Measurements from ENCODE around the gene CD6.
"Not testable (repeated sequence)": the region's sequence is repeated elsewhere in the genome, so short reads cannot be mapped to it uniquely, and the experiment has no call there.

The CD6 gene

GRCh38 chr11:61056571-61056970 is 85.1 kb downstream of the CD6 start:
- DNase-seq = no peak

GRCh38 chr11:61056981-61057380 is 85.5 kb downstream of the CD6 start:
- no peak for DNase-seq

DNA sequence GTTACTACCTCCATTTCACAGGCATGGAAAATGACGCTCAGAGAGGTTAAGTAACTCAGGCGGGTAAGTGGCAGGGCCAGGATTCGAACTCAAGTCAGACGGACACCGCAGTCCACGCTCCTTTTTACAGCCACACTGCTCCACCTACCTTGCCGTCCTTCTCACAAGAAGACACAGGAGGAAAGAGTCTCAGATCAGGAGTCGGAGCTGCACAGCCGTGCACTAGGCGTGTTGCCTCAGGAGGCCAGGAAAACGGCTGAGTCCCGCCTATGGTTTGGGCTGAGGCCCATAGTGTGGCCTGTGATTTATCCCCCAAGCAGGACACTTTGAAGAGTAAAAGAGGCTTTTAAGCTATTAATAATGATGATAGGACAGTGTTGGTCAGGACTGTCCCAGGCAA is 86.1 kb downstream of the CD6 start:
- no peak for DNase-seq

- peak in 1 of 5 experiments; percentile 50 for DNase-seq
These were observed 87.2 kb downstream of the CD6 start for GRCh38 chr11:61058583-61059259.

DNA sequence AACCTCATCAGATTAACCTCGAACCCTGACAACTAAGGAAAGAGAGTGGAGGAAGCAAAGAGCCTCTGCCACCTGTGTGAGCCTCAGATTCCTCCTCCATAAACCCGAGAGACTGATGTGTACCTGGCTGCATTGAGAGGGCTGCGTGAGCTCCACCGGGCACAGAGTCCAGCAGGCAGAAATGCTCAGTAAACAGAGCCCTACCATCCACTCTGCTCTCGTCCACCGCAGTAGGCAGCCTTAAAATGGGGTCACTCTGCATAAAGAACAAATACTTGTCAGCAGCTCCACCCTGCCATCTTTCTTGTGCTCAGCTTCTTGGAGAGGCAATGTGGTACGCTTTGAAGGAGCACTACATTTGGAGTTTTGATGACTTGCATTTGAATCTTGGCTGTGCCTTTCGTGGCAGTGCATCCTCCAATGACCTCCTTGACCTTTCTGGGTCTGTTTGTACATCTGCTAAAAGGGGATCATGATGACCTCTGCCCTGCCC is 87.8 kb downstream of the CD6 start:
- DNase-seq = no peak

DNA sequence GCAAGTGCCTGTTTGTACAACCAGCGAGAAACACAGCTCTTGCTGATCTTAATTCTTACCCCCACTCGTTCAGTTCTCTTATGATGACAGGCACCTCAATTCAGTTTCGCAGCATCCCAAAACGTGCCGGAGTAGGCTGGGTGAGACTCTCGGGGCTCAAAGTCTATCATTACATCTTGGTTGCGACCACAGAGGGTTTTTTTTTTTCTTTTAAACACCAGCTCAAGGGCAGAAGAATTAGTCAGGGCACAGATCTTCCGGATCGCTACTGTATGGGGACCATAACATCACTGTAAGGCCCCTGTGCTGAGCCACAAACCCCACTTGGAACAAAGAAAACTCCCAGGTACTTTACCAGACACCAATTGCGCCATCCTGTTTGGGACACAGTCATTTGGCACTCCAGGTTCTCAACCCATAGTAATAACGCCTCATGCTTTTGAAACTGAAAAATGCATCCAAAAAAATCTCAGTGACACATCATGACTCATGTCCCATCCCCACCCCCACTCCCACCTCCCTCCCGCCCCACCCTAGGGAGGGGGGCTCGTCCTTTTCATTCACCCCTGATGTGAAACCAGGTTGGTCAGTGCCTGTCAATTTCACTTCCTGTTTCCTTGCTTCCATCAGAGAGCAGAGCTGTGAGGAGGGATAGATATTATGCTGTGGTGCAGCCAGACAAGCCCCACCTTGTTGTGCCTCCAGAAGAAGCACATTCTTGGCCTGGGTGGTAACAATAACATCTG is 89.8 kb downstream of the CD6 start:
- peak in 4 of 5 experiments; percentile 61 to 98 (median 77) for DNase-seq

DNA sequence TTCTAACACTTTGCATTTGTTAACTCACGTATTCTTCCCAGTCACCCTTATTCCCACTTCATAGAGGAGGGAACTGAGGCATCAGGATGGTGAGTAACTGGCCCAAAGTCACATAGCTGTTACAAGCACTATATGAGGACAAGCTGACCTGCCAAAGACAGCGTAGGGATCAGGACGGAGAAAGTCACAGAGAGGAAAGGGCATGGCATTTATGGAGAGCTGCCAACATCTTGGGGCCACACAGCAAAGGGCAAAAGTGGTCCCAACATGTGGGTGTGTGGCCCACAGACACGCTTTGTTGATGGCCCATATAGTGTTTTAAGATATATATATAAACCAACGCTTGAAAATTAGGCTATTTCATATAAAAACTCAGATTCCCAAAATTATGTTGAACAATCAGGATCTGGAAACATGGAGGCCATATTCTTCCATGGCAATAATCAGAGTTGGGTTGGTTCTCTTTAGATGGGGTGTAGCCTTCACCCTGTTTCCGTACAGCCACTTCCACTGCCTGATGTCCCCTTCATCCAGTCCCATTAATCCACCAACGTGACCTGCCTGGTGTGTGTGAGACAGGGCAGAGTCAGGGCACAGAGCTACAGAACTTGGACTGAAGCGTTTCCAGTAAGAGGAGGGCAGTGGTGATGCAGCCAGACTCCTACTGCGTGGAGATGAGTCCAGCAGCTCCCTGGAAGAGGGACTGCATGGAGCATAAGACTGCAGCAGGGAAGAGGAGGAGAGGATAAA is 90.9 kb downstream of the CD6 start:
- DNase-seq = no peak

GRCh38 chr11:61065236-61065635 is 93.8 kb downstream of the CD6 start:
- not testable (repeated sequence) for DNase-seq

GRCh38 chr11:61065955-61066638 is 94.6 kb downstream of the CD6 start:
- DNase-seq = peak in 2 of 5 experiments; percentile 50 to 86

GRCh38 chr11:61066645-61067044 is 95.2 kb downstream of the CD6 start:
- DNase-seq = no peak

DNA sequence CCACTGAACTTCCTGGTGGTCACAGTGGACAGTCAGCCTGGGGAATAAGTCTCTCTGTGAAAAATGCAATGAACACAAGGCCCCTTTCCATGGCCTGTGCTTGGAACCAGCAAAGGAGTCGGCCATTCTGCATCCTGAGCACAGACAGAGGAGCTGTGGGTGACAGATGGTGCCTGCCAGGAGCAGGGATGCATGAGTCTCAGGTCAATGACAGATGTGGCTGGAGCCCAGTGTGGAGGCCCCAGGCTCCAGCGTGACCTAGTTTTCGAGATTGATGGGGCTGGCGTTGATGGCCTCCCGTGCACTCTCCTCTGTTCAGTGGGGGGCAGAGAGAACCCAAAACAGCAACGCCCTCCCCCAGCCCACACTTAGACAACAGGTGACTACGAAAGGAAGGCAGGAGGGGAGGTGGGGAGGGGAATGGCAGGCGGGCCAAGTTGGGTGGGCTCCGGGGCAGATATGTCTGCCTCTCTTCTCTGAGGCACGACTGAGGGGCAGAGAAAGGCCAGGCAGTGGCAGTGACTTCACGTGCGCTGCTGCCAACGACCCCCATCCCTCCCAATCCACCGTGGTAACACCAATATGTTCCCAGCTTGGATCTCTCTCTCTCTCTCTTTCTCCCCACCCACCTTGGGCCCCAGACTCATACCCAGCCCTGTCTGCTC is 96.4 kb downstream of the CD6 start:
- no peak for DNase-seq

- DNase-seq = no peak
These were observed 97.1 kb downstream of the CD6 start for GRCh38 chr11:61068581-61068980.

DNA sequence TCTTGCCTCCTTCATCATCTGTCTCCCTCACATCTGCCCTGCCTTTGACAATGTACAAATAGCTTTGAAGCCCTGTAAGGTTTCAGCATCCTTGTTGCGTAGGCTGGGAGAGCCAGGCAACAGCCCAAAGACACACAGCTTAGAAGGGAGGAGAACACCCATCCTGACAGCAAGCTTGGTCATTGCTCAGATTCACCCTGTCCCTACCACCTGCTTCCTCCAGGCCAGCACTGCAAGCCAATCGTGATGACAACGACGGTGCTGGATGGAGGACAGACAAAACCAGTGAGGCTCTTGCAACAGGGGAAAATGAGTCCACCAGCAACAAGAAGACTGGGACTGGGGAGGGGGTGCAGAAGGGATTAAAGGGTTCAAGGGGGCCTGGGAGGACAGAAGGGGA is 97.9 kb downstream of the CD6 start:
- no peak for DNase-seq
